K562 treated with DMSO at 1 percent for 12 hours (cell line): ENCODE data around the gene COL15A1. TPM values are rescaled to one million over a fixed set of nuclear protein-coding genes. Genes with fewer than 3 reads are reported as not detected.

Experiments
- total RNA-seq: library from RNA; unstranded; fragments of 300-600 nt; gene quantifications from 2 replicates; pipeline ENCODE4 v1.2.3, GENCODE V29; 2022; ENCODE audit not compliant: insufficient read depth

COL15A1 gene
- total RNA-seq = 4.3 and 14.1 TPM in 2 replicates

DNA sequence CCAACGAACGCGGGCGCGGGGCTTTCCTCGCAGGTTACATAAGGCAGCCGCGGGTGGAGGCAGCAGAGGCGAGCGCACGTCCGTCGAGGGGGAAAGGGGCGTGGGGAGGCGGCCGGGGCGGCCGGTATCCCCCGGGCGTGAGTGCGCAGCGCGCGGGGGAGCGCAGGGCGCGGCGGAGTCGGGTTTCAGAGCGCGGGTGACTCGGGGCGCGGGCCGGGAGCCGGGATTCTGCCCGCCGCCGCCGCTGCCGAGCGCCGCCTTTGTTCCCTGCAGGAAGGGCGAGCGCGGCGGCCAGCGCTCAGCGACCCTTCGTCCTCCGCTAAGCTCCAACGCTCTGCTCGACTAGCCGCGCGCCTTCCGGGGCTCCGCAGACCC lies at the start of gene COL15A1:
Gene COL15A1 (plus strand): TSS at position 226 of the 375 bp plus-strand sequence. CDS start 155 bp downstream, outside the sequence.

DNA sequence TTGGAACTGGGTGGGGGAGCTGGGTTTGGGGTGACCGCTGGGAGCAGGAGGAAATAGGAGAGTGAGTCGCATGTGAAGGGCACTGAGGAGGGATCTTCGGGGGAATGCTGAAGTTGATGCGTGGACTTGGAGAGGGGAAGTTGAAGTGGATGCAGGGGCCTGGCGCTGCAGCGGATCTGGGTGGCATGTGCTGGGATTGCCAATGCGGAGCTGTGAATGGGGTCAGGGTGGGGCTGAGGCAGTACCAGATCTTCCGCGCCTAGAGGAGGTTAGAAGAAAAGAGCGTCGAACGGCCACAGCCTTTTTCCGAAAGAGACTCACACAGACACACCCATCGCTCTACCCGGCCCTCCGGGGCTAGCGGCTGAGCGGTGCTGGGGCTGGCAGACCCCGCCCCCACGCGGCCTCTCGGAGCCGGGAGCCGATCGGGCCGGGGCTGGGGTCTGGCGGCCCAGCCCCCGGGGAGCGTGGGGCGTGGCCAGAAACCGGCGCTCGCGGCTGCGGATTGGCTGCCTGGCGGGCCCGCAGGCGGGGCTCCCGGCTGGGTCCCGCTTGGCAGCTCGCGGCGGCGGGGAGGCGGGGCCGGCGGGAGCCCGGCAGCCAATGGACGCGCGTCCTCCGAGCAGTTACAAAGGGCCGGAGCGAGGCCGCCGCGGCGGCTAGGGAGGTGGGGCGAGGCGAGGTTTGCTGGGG lies 160.9 kb downstream of the COL15A1 start, which contains the start of gene TGFBR1:
Gene TGFBR1 (plus strand): TSS at position 655 of the 693 bp plus-strand sequence. CDS start 93 bp downstream, outside the sequence.

Other genes with a start within 250 kb of the COL15A1 start
- 0.16 TPM in 1 of 2 replicates, not detected in the other for gene GABBR2, start 235.0 kb upstream of the COL15A1 start, total RNA-seq
- gene ANKS6, start 147.4 kb upstream of the COL15A1 start, total RNA-seq = 20.4 and 32.7 TPM in 2 replicates
- 31.1 and 72.4 TPM in 2 replicates for gene GALNT12, start 136.2 kb upstream of the COL15A1 start, total RNA-seq
- 8.2 and 30.6 TPM in 2 replicates for gene TGFBR1, start 161.2 kb downstream of the COL15A1 start, total RNA-seq